Kidney (tissue), 14 donors: ENCODE measurements around the gene HCRTR1. TPM values are rescaled to one million over a fixed set of nuclear protein-coding genes. Genes with fewer than 3 reads are reported as not detected.

Experiments
- DNase-seq, 5 donors: peaks; one replicate each; pipeline ENCODE4 v3.0.0-alpha.2; 2013 to 2020
- FAIRE-seq: peaks from 2 replicates; lab custom pipeline; 2012; peaks lifted over from hg19 to GRCh38; lab: Jason Lieb, UNC
- H3K27ac ChIP-seq, 2 donors: one replicate each; pipeline ENCODE4 v1.7.0; 2013; ENCODE audit warnings: low read depth in 2 of 2, low read length in 2 of 2, inconsistent platforms in 1 of 2
- H3K27me3 ChIP-seq: one replicate; pipeline ENCODE4 v1.7.1; 2013; ENCODE audit warnings: low read length, inconsistent platforms; ENCODE audit not compliant: control insufficient read depth, insufficient read depth
- H3K36me3 ChIP-seq, 3 donors: one replicate each; pipeline versions ENCODE4 v1.7.0 to v1.7.1; 2013; ENCODE audit warnings: low read length in 3 of 3, control low read depth in 1 of 3, inconsistent platforms in 1 of 3; ENCODE audit not compliant: insufficient read depth in 3 of 3, control insufficient read depth in 2 of 3
- H3K4me1 ChIP-seq, 3 donors: one replicate each; pipeline versions ENCODE4 v1.7.0 to v1.7.1; 2013; ENCODE audit warnings: low read length in 3 of 3, inconsistent platforms in 1 of 3, low read depth in 1 of 3; ENCODE audit not compliant: control insufficient read depth in 2 of 3, insufficient read depth in 2 of 3
- H3K4me3 ChIP-seq, 3 donors: one replicate each; pipeline versions ENCODE4 v1.7.0 to v1.8.1; 2013; ENCODE audit warnings: low read length in 3 of 3, control low read depth in 1 of 3, inconsistent platforms in 1 of 3
- H3K9ac ChIP-seq, 3 donors: one replicate each; pipeline versions ENCODE4 v1.7.0 to v1.7.1; 2013; ENCODE audit warnings: low read length in 3 of 3, control low read depth in 1 of 3, inconsistent platforms in 1 of 3
- H3K9me3 ChIP-seq, 3 donors: one replicate each; pipeline versions ENCODE4 v1.7.0 to v1.7.1; 2013; ENCODE audit warnings: low read length in 3 of 3, control low read depth in 1 of 3, inconsistent platforms in 1 of 3; ENCODE audit not compliant: control insufficient read depth in 2 of 3, insufficient read depth in 1 of 3
- intact Hi-C: fragments of 100-400 bp; cut with DNase I; formaldehyde crosslinking; loops from one replicate; pipeline ENCODE4 v1.11.1; 2022
- polyA plus RNA-seq: library from polyadenylated mRNA; stranded (reverse); fragments of 350-450 nt; fragmentation: Illumina TruSeq; extraction: RNeasy Lipid Tissue Mini Kit (QIAGEN cat#74804); gene quantifications from one replicate; pipeline ENCODE4 v1.2.3, GENCODE V29; 2014; ENCODE audit warnings: low read depth, low replicate concordance; ENCODE audit not compliant: insufficient read depth
- total RNA-seq: library from RNA; stranded (reverse); fragmentation: NEBNext Ultra II Directional; extraction: Animal tissue kit (Norgen Biotek cat#: 25700); gene quantifications from one replicate; pipeline ENCODE4 v1.2.1, GENCODE V29; 2021
- TF ChIP-seq, protein P1 (sequence below): IDR thresholded peaks from 3 replicates; pipeline ENCODE4 v1.5.1; 2012; ENCODE audit warnings: mild to moderate bottlenecking, moderate library complexity, borderline replicate concordance; ENCODE audit not compliant: insufficient read depth; ENCODE audit errors: extremely low read depth
- donor health status: control.
- donor health status: control.
- donor health status: control.
- donor health status: control.
- donor health status: control.
- donor health status: DM: yes; HTN: yes; CAD: no.
- donor health status: Normal renal cell carcinoma (clear cell type).

Gene HCRTR1
- total and polyA plus RNA-seq, 2 donors from 2014 or later: 0.35 TPM; not detected in 1

DNA sequence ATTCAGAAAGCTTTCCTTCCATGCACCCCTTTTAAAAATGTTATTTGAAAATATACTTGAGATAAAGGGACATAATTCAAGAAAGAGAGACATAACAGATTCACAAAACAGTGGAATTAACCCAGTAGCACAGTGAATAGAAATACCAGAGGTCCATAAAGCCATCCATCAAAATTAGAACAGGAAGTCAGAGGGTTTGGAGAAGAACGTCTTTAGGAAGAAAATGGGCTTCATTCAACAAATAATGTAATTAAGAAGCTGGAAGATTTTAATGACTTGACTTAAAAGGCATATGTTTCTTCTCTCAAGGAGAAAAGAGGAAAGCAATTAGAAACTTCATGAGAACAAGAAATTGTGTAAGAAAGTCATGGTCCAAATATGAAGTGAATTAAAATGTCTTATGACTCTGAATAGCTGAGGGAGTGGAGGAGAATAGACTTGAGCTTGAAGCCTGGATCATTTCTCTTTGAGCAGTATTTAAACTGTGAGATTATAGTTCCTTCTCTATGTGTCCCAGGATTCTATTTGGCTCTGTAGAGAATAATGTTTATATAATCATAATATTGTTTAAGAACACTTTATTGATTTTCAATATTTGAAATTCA lies 7.9 kb upstream of the HCRTR1 start:
- no peaks in the 10 kb centered on the region for H3K27me3 ChIP-seq
- DNase-seq (peak in 2 of 5 donors; percentile 50 to 80), FAIRE-seq (no peak)
- no peaks in the 10 kb centered on the region for H3K36me3 ChIP-seq
- H3K4me3 ChIP-seq: no peak overlapping the region
- peaks cover 0 to 2% (median 0%) of the 10 kb centered on the region in 3 donors for H3K4me1 ChIP-seq
- no peak overlapping the region for H3K27ac ChIP-seq
- intact Hi-C loops: no loop called here
- no peaks in the 10 kb centered on the region for H3K9me3 ChIP-seq
- TF ChIP-seq, protein P1, sequence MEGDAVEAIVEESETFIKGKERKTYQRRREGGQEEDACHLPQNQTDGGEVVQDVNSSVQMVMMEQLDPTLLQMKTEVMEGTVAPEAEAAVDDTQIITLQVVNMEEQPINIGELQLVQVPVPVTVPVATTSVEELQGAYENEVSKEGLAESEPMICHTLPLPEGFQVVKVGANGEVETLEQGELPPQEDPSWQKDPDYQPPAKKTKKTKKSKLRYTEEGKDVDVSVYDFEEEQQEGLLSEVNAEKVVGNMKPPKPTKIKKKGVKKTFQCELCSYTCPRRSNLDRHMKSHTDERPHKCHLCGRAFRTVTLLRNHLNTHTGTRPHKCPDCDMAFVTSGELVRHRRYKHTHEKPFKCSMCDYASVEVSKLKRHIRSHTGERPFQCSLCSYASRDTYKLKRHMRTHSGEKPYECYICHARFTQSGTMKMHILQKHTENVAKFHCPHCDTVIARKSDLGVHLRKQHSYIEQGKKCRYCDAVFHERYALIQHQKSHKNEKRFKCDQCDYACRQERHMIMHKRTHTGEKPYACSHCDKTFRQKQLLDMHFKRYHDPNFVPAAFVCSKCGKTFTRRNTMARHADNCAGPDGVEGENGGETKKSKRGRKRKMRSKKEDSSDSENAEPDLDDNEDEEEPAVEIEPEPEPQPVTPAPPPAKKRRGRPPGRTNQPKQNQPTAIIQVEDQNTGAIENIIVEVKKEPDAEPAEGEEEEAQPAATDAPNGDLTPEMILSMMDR: no peak
- H3K9ac ChIP-seq: no peak overlapping the region

DNA sequence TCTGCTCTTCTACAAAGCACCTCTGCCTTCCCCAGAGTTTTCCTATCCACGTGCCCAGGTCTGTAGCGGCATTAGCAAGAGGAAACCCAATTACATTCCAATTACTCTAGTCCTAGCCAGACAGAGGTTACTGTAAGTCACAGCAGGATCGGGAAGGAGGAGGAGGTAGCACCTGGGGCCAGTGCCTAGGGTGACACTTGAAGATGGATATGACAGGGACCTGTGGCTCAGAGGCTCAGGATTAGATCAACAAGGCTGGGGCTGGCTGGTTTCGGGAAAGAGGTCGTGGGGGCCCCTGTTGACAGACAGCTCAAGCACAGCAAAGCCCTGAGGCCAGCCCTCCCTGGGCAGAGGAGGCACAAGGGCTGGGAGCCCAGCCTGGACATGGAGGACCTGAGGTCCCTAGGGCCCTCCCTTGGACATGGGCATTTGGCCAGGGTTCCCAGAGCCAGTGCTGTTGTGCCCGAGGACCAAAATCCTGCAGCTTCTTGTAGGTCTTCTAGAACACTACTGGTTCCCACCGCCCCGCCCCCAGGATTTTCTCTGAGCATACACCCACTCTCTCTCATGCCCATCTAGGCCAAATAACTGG lies 3.0 kb upstream of the HCRTR1 start:
- H3K9me3 ChIP-seq: no peaks in the 10 kb centered on the region
- no peak overlapping the region for H3K9ac ChIP-seq
- peaks cover 0 to 4% (median 0%) of the 10 kb centered on the region in 3 donors for H3K4me1 ChIP-seq
- intact Hi-C loops: no loop called here
- peak in 1 of 5 donors; percentile 17 for DNase-seq
- H3K4me3 ChIP-seq: no peak overlapping the region
- TF ChIP-seq, protein P1: no peak
- no peak for FAIRE-seq
- peaks cover 3% of the 10 kb centered on the region for H3K27me3 ChIP-seq
- H3K36me3 ChIP-seq: no peaks in the 10 kb centered on the region
- H3K27ac ChIP-seq: no peak overlapping the region

DNA sequence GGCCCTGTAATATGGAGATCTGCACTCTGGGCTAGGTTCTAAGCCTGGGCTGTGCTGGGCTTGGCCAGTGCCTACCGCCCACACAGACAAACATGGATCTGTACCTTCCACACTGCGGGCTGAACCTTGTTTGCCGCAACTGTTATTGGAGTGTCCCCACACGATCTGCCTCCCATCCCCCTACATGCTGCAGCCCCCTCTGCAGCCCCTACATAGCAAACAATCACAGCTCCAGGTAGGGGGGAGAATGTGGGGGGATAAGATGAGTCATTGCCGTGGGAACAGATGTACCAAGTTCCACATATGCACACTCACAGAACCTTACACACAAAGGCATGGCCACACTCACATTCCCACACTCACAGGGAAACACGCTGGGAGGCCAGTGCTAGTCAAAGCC lies 2.1 kb upstream of the HCRTR1 start:
- H3K27me3 ChIP-seq: peaks cover 3% of the 10 kb centered on the region
- H3K9ac ChIP-seq: no peak overlapping the region
- peaks cover 0 to 4% (median 0%) of the 10 kb centered on the region in 3 donors for H3K4me1 ChIP-seq
- DNase-seq (no peak), FAIRE-seq (no peak)
- no peak overlapping the region for H3K4me3 ChIP-seq
- H3K27ac ChIP-seq: no peak overlapping the region
- no peaks in the 10 kb centered on the region for H3K9me3 ChIP-seq
- TF ChIP-seq, protein P1: no peak
- H3K36me3 ChIP-seq: no peaks in the 10 kb centered on the region
- intact Hi-C loops: no loop called here
